Heart left ventricle (tissue), 16 donors: ENCODE measurements around the gene EYA4. TPM values are rescaled to one million over a fixed set of nuclear protein-coding genes. Genes with fewer than 3 reads are reported as not detected.

Source experiments
- ATAC-seq, 4 donors: fragments of 200-7000 bp; cut with Tn5 transposase; one replicate each; pipeline ENCODE4 v1.9.1; 2020 to 2022; ENCODE audit warnings: moderate library complexity in 4 of 4, mild to moderate bottlenecking in 3 of 4, moderate number of reproducible peaks in 1 of 4
- DNase-seq, 5 donors: peaks; one replicate each; pipeline ENCODE4 v3.0.0-alpha.2; 2020
- H3K27ac ChIP-seq, 12 donors: fragments of 200-600 bp; sonication (generic) in 4 of 12; one replicate each; pipeline versions ENCODE4 v1.5.0 to v1.8.0; 2016 to 2022; ENCODE audit warnings: mild to moderate bottlenecking in 2 of 12
- H3K27me3 ChIP-seq, 9 donors: fragments of 200-600 bp; sonication (generic) in 2 of 9; one replicate each; pipeline versions ENCODE4 v1.5.1 to v1.8.0; 2016 to 2022; ENCODE audit warnings: mild to moderate bottlenecking in 3 of 9
- H3K36me3 ChIP-seq, 9 donors: fragments of 200-600 bp; sonication (generic) in 2 of 9; one replicate each; pipeline versions ENCODE4 v1.5.0 to v1.8.0; 2018 to 2022; ENCODE audit warnings: mild to moderate bottlenecking in 2 of 9
- H3K4me1 ChIP-seq, 12 donors: fragments of 200-600 bp; sonication (generic) in 4 of 12; one replicate each; pipeline versions ENCODE4 v1.5.0 to v1.8.0; 2016 to 2022; ENCODE audit warnings: mild to moderate bottlenecking in 3 of 12
- H3K4me3 ChIP-seq, 12 donors: fragments of 200-600 bp; sonication (generic) in 4 of 12; one replicate each; pipeline versions ENCODE4 v1.5.0 to v1.8.0; 2017 to 2022; ENCODE audit warnings: mild to moderate bottlenecking in 9 of 12, moderate library complexity in 4 of 12
- H3K9me3 ChIP-seq, 12 donors: fragments of 200-600 bp; sonication (generic) in 4 of 12; one replicate each; pipeline versions ENCODE4 v1.5.0 to v1.8.0; 2016 to 2022; ENCODE audit warnings: mild to moderate bottlenecking in 1 of 12
- CTCF ChIP-seq, 12 donors: fragments of 200-600 bp; sonication (generic) in 4 of 12; IDR thresholded peaks; one replicate each; pipeline versions ENCODE4 v1.5.0 to v1.8.0; 2018 to 2022; ENCODE audit warnings: antibody characterized with exemption in 12 of 12, mild to moderate bottlenecking in 5 of 12
- POLR2A ChIP-seq, 2 donors: fragments of 450-650 bp; IDR thresholded peaks; one replicate each; pipeline ENCODE4 v1.6.1; 2017; ENCODE audit warnings: antibody characterized with exemption in 2 of 2, mild to moderate bottlenecking in 2 of 2, moderate library complexity in 2 of 2
- WGBS, 4 donors: extraction: QIAGEN DNeasy Blood & Tissue Kit in 2 of 4; methylation state at CpG; one replicate each; pipeline versions ENCODE4 v1.1.5 to v1.1.7; 2013 to 2018; 5-methylcytosine and 5-hydroxymethylcytosine counted together
- intact Hi-C, 10 donors: fragments of 100-400 bp; cut with DNase I; formaldehyde crosslinking; loops; one replicate each; pipeline versions ENCODE4 v1.11.1 to v1.14.2; 2022
- polyA plus RNA-seq, 2 donors: library from polyadenylated mRNA; stranded (reverse); fragments of 200-250 nt; gene quantifications; one replicate each; pipeline ENCODE4 v1.2.3, GENCODE V29; 2013
- total RNA-seq, 9 donors: library from RNA; depleted of rRNA in 2 of 9; stranded (reverse); fragments of >200 nt in 2 of 9; fragmentation: NEBNext Ultra II Directional in 3 of 9; extraction: Animal tissue kit (Norgen Biotek cat#: 25700) in 3 of 9; gene quantifications; one replicate each; pipeline versions ENCODE4 v1.1.0 to v1.2.4, GENCODE V29; 2016 to 2023
- donor health status: ischemic (EF 13 %, LVEDD 7.1; RV severe dilation, severe dysfunction).
- donor health status: healthy with polysubstance abuse.
- donor health status: DM: no; HTN: yes; CAD: no.
- donor health status: DM: no; HTN: no; CAD: no.
- donor health status: ischemic (EF 25% LVEDD 6.9; RV normal size, moderate dysfunction).
- donor health status: ischemic (EF 25% LVEDD 5.7; RV mildly dilated, moderate dysfunction).
- donor health status: healthy.
- donor health status: DM: yes; HTN: yes; CAD: no.
- donor health status: ischemic (EF 35%, LVEDD 5.7; RV mildly dilated, moderate dysfunction).
- donor health status: nonischemic (EF 11% LVEDD 7.7; RV severe dilation, severe dysfunction).
- donor health status: DM: yes; HTN: yes; CAD: no.
- donor health status: PGD.
- donor health status: ischemic (EF 29% LVEDD 5.4; RV normal size, mild dysfunction).
- donor health status: nonischemic (EF 23%, LVEDD 6.1; RV moderate dilation, normal function).

Gene EYA4
- total and polyA plus RNA-seq, 11 donors = 3.6 to 29.6 (median 21.7) TPM

- ATAC-seq = peak in 1 of 4 donors; percentile 18
Measured at GRCh38 chr6:133207754-133208153, 33.4 kb upstream of the EYA4 start.

GRCh38 chr6:133208183-133208755 is 32.9 kb upstream of the EYA4 start:
- Histone ChIP-seq H3K27ac (no peak overlapping the region), H3K36me3 (no peaks in the 10 kb centered on the region), H3K4me3 (no peak overlapping the region), H3K27me3 (no peaks in the 10 kb centered on the region), H3K9me3 (peaks cover 0 to 5% (median 0%) of the 10 kb centered on the region in 12 donors), H3K4me1 (peaks cover 0 to 12% (median 0%) of the 10 kb centered on the region in 12 donors)
- ATAC-seq (no peak), DNase-seq (no peak)
- 60 to 78% (median 70%) methylated on average over 4 of the region's 4 CpGs for WGBS, 4 donors
- intact Hi-C loops = no loop called here
- no peak for TF ChIP-seq POLR2A (IDR thresholded peaks at IDR 0.05)
- no peak for TF ChIP-seq CTCF (IDR thresholded peaks at IDR 0.05)

More at GRCh38 chr6:133207754-133208153, 33.4 kb upstream of the EYA4 start:
- Histone ChIP-seq H3K9me3 (peaks cover 0 to 5% (median 0%) of the 10 kb centered on the region in 12 donors), H3K36me3 (no peaks in the 10 kb centered on the region), H3K4me1 (peaks cover 0 to 12% (median 0%) of the 10 kb centered on the region in 12 donors), H3K27ac (no peak overlapping the region), H3K27me3 (no peaks in the 10 kb centered on the region), H3K4me3 (no peak overlapping the region)
- intact Hi-C loops = no loop called here
- DNase-seq = no peak
- no peak for TF ChIP-seq CTCF (IDR thresholded peaks at IDR 0.05)
- TF ChIP-seq POLR2A (IDR thresholded peaks at IDR 0.05) = no peak

DNA sequence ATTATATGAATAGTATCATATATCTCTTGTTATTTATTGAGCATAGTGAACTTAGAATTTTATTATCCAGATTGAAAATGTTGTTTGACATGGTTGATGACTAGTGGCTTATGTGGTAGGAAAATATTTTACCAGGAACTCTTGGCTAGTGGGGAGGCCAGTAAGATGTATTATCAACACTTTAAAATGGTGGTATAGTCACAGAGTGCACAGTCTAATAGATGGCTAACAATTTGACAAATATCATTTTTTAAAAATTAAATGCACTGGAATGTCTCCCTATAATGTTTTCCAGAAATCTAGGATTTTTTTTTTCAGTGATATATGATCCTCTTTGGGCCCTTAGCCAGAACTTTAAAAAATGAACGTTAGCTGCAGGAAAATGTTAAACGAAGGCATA is 26.9 kb upstream of the EYA4 start:
- DNase-seq = no peak
- TF ChIP-seq POLR2A (IDR thresholded peaks at IDR 0.05) (no peak), CTCF (IDR thresholded peaks at IDR 0.05) (no peak)

GRCh38 chr6:133218852-133219251 is 22.3 kb upstream of the EYA4 start:
- Histone ChIP-seq H3K4me3 (no peak overlapping the region), H3K36me3 (no peaks in the 10 kb centered on the region), H3K9me3 (no peaks in the 10 kb centered on the region), H3K27ac (no peak overlapping the region), H3K27me3 (no peaks in the 10 kb centered on the region), H3K4me1 (no peaks in the 10 kb centered on the region)
- 47 to 86% (median 56%) methylated on average over 3 of the region's 3 CpGs for WGBS, 4 donors
- DNase-seq (no peak), ATAC-seq (no peak)
- intact Hi-C loops = no loop called here
- TF ChIP-seq POLR2A (IDR thresholded peaks at IDR 0.05) (no peak), CTCF (IDR thresholded peaks at IDR 0.05) (no peak)

More for the DNA sequence above, 26.9 kb upstream of the EYA4 start:
- Histone ChIP-seq H3K27ac (no peak overlapping the region), H3K9me3 (peaks cover 0 to 4% (median 0%) of the 10 kb centered on the region in 12 donors), H3K4me3 (no peak overlapping the region), H3K36me3 (no peaks in the 10 kb centered on the region), H3K27me3 (no peaks in the 10 kb centered on the region), H3K4me1 (no peaks in the 10 kb centered on the region)
- intact Hi-C loops = no loop called here
- ATAC-seq = no peak
- WGBS, 4 donors = 21 to 36% (median 32%) methylated on average over 2 of the region's 2 CpGs
